DOHH2 (cell line): ENCODE measurements around the gene AADACL2.
"Not testable (repeated sequence)": the region's sequence is repeated elsewhere in the genome, so short reads cannot be mapped to it uniquely, and the experiment has no call there.

Experiments
- CTCF ChIP-seq: fragments of 200-600 bp; sonication (generic); IDR thresholded peaks from one replicate; pipeline ENCODE4 v1.5.1; 2014; ENCODE audit warnings: antibody characterized with exemption, mild to moderate bottlenecking, low read depth, low read length; ENCODE audit not compliant: poor library complexity, severe bottlenecking
- EZH2phosphoT487 ChIP-seq: fragments of 200-600 bp; sonication (generic); IDR thresholded peaks from 2 replicates; pipeline ENCODE4 v1.6.1; 2017; ENCODE audit warnings: borderline replicate concordance, mild to moderate bottlenecking, antibody characterized with exemption, low read length, moderate library complexity, mixed read lengths

- TF ChIP-seq EZH2phosphoT487, CTCF: not testable (repeated sequence)
Observed at GRCh38 chr3:151790763-151791162, 57.0 kb downstream of the AADACL2 start.
